A549 (cell line): ENCODE data around the gene SH3BGRL2.

Experiments
- CHD2 ChIP-seq: fragments of 150-350 bp; IDR thresholded peaks from 2 replicates; pipeline ENCODE4 v1.6.1; 2014; ENCODE audit warnings: low read length; ENCODE audit not compliant: partially characterized antibody
- CTCF ChIP-seq: fragments of >200 bp; sonication (Bioruptor Twin); formaldehyde crosslinking; IDR thresholded peaks from 3 replicates; pipeline ENCODE4 v1.5.1; 2016
- EP300 ChIP-seq, 2 experiments: fragments of >200 bp; sonication (Bioruptor Twin); formaldehyde crosslinking; IDR thresholded peaks; 2 replicates in 1 of 2; 3 replicates in 1 of 2; pipeline ENCODE4 v1.6.1; 2016 to 2017
- HMGXB4 ChIP-seq: fragments of 250-450 bp; sonication (Bioruptor Pico); IDR thresholded peaks from 2 replicates; pipeline ENCODE4 v1.5.0; 2021; ENCODE audit warnings: mild to moderate bottlenecking, moderate library complexity, borderline replicate concordance
- HOXB5 ChIP-seq: fragments of 250-450 bp; sonication (Bioruptor Pico); IDR thresholded peaks from 2 replicates; pipeline ENCODE4 v1.5.0; 2020; ENCODE audit warnings: mild to moderate bottlenecking, moderate library complexity
- RAD21 ChIP-seq, 2 experiments: fragments of >200 bp in 1 of 2; sonication (Bioruptor Twin) in 1 of 2; formaldehyde crosslinking in 1 of 2; IDR thresholded peaks in 1 of 2; conservative IDR thresholded peaks in 1 of 2; 2 replicates in 1 of 2; 3 replicates in 1 of 2; pipeline ENCODE4 v1.6.1; 2012 to 2018; ENCODE audit warnings: inconsistent platforms in 1 of 2
- RFX5 ChIP-seq: fragments of 450-650 bp; IDR thresholded peaks from 2 replicates; pipeline ENCODE4 v1.7.1; 2014; ENCODE audit warnings: antibody characterized with exemption, mild to moderate bottlenecking, moderate library complexity

DNA sequence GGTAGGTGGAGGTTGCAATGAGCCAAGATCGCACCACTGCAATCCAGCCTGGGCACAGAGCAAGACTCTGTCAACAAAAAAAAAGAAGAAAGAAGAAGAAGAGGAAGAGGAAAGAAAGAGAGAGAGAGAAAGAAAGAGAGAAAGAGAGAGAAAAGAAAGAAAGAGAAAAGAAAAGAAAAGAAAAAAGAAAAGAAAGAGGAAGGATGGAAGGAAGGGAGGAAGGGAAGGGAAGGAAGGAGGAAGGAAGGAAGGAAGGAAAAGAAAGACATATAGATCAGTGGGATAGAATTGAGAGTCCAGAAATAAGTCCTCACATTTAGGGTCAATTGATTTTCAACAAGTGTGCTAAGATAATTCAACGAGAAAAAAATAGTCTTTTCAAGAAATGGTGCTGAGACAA, 34.0 kb upstream of the SH3BGRL2 start:
- TF ChIP-seq CTCF (no peak), HOXB5 (CRISPR knock-in tag) (no peak), RAD21 (conservative IDR thresholded peaks at IDR 0.05 in 1 of 2, IDR thresholded peaks at IDR 0.05 in 1 of 2) (no peak), EP300 (IDR thresholded peaks at IDR 0.05) (no peak), CHD2 (no peak), RFX5 (no peak), HMGXB4 (CRISPR knock-in tag) (no peak)
